ENCODE measurements around the gene EPB42.

- TF ChIP-seq CTCF (IDR thresholded peaks at IDR 0.05; ENCODE audit: low read depth, low read length) (peak; percentile 96), EZH2phosphoT487 (IDR thresholded peaks at IDR 0.05; ENCODE audit: low read depth) (no peak)
Measured at GRCh38 chr15:43225201-43225949, 4.6 kb upstream of the EPB42 start.

Measured in OCI-LY3 (cell line).